HG02938 (cell line): ENCODE data around the gene YPEL1.
"Not testable (repeated sequence)": the region's sequence is repeated elsewhere in the genome, so short reads cannot be mapped to it uniquely, and the experiment has no call there.

Experiments used
- ATAC-seq: cut with Tn5 transposase; IDR thresholded peaks from one replicate; pipeline ENCODE4 v1.9.1; 2021; ENCODE audit warnings: mild to moderate bottlenecking, moderate library complexity; ENCODE audit not compliant: unreplicated experiment

The YPEL1 gene

GRCh38 chr22:21700822-21701221, 34.8 kb downstream of the YPEL1 start:
- no peak for ATAC-seq

GRCh38 chr22:21699643-21700042, 36.0 kb downstream of the YPEL1 start:
- no peak for ATAC-seq

- no peak for ATAC-seq
Observed at GRCh38 chr22:21698430-21699329, 36.9 kb downstream of the YPEL1 start.

GRCh38 chr22:21697880-21698279, 37.7 kb downstream of the YPEL1 start:
- ATAC-seq: no peak

GRCh38 chr22:21697021-21697771, 38.4 kb downstream of the YPEL1 start:
- ATAC-seq: no peak

- ATAC-seq: no peak
Observed at GRCh38 chr22:21696115-21696514, 39.5 kb downstream of the YPEL1 start.

GRCh38 chr22:21695430-21696085, 40.0 kb downstream of the YPEL1 start:
- ATAC-seq: no peak

- ATAC-seq: no peak
Observed at GRCh38 chr22:21694795-21695429, 40.7 kb downstream of the YPEL1 start.

GRCh38 chr22:21694394-21694793, 41.2 kb downstream of the YPEL1 start:
- no peak for ATAC-seq

- ATAC-seq: no peak
Observed at GRCh38 chr22:21693999-21694341, 41.6 kb downstream of the YPEL1 start.

GRCh38 chr22:21693333-21693998, 42.1 kb downstream of the YPEL1 start:
- no peak for ATAC-seq

GRCh38 chr22:21692856-21693255, 42.7 kb downstream of the YPEL1 start:
- ATAC-seq: not testable (repeated sequence)

- ATAC-seq: no peak
Observed at GRCh38 chr22:21691816-21692215, 43.8 kb downstream of the YPEL1 start.

- no peak for ATAC-seq
Observed at GRCh38 chr22:21690401-21690801, 45.2 kb downstream of the YPEL1 start.

GRCh38 chr22:21688706-21689381, 46.8 kb downstream of the YPEL1 start:
- ATAC-seq: no peak

- ATAC-seq: no peak
Observed at GRCh38 chr22:21688341-21688705, 47.3 kb downstream of the YPEL1 start.

- no peak for ATAC-seq
Observed at GRCh38 chr22:21687685-21688259, 47.8 kb downstream of the YPEL1 start.

GRCh38 chr22:21686634-21687393, 48.8 kb downstream of the YPEL1 start:
- no peak for ATAC-seq

- no peak for ATAC-seq
Observed at GRCh38 chr22:21686193-21686608, 49.4 kb downstream of the YPEL1 start.
